Neuron (in vitro differentiated cells): ENCODE measurements around the gene ICA1.

ENCODE experiments used
- H2AFZ ChIP-seq: one replicate; pipeline ENCODE4 v1.6.1; 2013; ENCODE audit warnings: low read depth, mild to moderate bottlenecking, inconsistent platforms, low read length, moderate library complexity
- H3K27me3 ChIP-seq: one replicate; pipeline ENCODE4 v1.6.1; 2013; ENCODE audit warnings: low read length; ENCODE audit not compliant: insufficient read depth
- H3K36me3 ChIP-seq: one replicate; pipeline ENCODE4 v1.6.1; 2013; ENCODE audit warnings: low read length; ENCODE audit not compliant: insufficient read depth
- H3K4me1 ChIP-seq: one replicate; pipeline ENCODE4 v1.6.1; 2013; ENCODE audit warnings: low read length; ENCODE audit not compliant: insufficient read depth
- H3K4me3 ChIP-seq: 2 replicates; pipeline ENCODE4 v1.5.1; 2013; ENCODE audit warnings: mild to moderate bottlenecking, low read length, moderate library complexity
- H3K9me3 ChIP-seq: one replicate; pipeline ENCODE4 v1.6.1; 2013; ENCODE audit warnings: low read length

The ICA1 gene

DNA sequence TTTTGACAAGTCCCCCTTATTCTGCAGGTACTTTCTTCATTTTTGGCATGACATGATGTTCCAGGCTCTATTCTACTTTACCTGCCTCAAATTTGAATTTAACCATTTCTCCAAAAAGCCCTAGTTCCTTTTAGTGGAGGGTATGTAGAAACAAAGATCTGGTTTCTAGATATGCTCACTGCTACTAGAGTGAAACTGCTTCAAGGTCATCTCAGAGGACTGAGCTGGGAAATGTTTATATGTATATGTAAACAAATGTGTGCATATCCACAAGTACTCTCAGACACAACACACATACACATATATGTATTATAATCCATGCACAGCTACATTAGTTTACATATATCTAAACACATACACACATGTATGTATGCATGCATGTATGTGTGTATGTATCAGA is 69.1 kb downstream of the ICA1 start:
- Histone ChIP-seq H3K27me3 (no peaks in the 10 kb centered on the region), H3K36me3 (no peaks in the 10 kb centered on the region), H3K9me3 (no peaks in the 10 kb centered on the region), H3K4me3 (no peak overlapping the region), H2AFZ (no peak overlapping the region), H3K4me1 (peaks cover 12% of the 10 kb centered on the region)

DNA sequence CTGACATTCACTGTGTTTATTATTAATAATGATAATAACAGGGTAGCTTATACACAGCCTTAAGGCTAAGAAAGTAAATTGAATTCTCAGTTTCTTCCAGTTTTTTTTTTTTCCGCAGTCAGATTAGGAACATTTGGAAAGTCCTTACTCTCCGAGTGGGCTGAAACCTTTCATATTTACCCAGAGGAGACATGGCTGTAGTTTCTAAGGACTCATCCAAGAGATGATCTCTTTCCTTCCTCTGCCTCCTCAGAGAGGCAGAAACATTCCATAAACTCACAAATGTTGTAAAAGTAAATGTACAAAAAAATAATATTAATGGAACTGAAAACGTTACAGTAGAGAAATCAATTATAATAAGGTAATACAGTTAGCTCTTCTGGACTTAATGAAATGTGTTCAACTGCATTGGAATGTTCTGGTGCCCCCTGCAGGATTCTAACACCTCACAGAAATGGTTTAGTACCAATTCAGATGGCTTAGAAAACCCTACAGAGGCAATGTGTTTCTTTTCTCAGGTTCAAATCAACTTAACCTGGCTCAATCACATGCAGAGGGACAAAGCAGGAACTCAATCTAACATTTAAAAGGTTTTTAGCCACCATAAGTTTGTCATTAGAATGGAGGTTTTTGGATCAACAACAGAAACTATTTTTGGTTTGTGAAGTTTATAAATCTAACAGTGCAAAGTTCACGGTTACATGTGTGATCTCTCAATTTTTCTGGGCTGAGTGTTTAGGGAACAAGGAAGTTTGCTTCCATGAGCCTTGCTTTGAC is 71.7 kb downstream of the ICA1 start:
- peaks cover 12% of the 10 kb centered on the region for H3K4me1 ChIP-seq
- H3K36me3 ChIP-seq = no peaks in the 10 kb centered on the region
- H2AFZ ChIP-seq = no peak overlapping the region
- no peak overlapping the region for H3K4me3 ChIP-seq
- H3K9me3 ChIP-seq = no peaks in the 10 kb centered on the region
- no peaks in the 10 kb centered on the region for H3K27me3 ChIP-seq

DNA sequence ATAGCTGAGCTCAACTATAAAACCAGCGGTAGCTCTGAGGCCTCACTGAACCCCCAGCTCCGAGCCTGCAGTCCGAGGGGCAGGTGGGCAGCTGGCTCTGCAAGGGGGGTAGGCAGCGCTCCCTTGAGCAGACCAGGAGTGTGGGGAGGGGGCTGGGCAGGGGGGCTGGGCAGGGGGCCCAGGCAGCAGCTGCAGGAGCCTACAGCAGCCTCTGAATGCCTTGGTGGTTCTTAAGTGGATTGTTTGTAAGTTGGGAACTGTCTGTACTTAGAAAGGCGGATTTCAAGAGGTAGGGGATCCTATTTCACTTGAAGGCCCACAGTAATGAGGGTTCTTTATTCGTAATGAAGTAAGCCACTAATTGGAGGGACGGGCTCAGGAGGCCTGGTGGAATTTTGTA is 72.3 kb downstream of the ICA1 start:
- H3K9me3 ChIP-seq = no peaks in the 10 kb centered on the region
- no peak overlapping the region for H2AFZ ChIP-seq
- peaks cover 12% of the 10 kb centered on the region for H3K4me1 ChIP-seq
- H3K36me3 ChIP-seq = no peaks in the 10 kb centered on the region
- no peaks in the 10 kb centered on the region for H3K27me3 ChIP-seq
- H3K4me3 ChIP-seq = no peak overlapping the region

- H3K27me3 ChIP-seq = no peaks in the 10 kb centered on the region
- no peaks in the 10 kb centered on the region for H3K9me3 ChIP-seq
- no peak overlapping the region for H2AFZ ChIP-seq
- H3K4me1 ChIP-seq = peaks cover 12% of the 10 kb centered on the region
- no peak overlapping the region for H3K4me3 ChIP-seq
- no peaks in the 10 kb centered on the region for H3K36me3 ChIP-seq
Measured at GRCh38 chr7:8185926-8186683, 75.9 kb downstream of the ICA1 start.

DNA sequence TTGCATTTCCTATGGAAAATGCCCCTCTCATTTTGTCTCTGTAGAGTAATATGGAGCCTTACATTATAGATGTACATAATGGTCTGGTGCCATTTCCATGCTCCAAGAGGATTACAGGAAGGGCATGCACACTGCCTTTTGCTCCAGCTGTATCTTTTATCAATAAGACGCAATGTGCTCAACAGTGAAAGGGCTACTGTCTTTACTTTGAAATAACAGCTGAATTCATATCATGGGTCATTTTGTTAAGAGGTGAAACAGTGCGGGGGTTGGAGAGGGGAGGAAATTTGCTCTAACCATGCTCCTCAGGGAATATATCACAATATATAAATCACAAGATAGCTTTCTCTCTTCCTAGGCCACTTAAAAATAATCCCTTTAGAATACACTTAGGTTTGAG is 77.7 kb downstream of the ICA1 start:
- H3K4me1 ChIP-seq = peaks cover 2% of the 10 kb centered on the region
- H3K4me3 ChIP-seq = no peak overlapping the region
- H3K27me3 ChIP-seq = no peaks in the 10 kb centered on the region
- H2AFZ ChIP-seq = no peak overlapping the region
- no peaks in the 10 kb centered on the region for H3K9me3 ChIP-seq
- no peaks in the 10 kb centered on the region for H3K36me3 ChIP-seq

DNA sequence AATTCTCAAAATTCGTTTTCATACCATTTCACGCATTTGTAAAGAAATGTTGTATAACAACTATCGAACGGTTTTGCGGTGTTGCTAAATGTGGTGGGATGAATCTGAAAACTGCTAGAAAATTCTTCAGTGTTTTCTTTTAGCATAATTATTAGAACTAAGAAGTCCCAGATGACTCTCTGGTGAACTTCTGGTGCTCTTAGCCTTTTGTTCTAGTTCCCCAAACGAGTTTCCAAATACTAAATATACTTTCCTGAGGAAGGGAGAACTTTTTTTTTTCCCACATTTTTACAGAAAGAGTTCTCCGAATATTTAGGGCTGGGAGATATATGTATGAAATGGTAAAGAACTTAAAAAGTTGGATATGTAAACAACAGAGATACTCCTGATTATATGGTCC is 82.5 kb downstream of the ICA1 start:
- Histone ChIP-seq H3K4me1 (no peaks in the 10 kb centered on the region), H3K27me3 (no peaks in the 10 kb centered on the region), H2AFZ (no peak overlapping the region), H3K9me3 (no peaks in the 10 kb centered on the region), H3K36me3 (no peaks in the 10 kb centered on the region), H3K4me3 (no peak overlapping the region)

GRCh38 chr7:8178353-8178752 is 83.6 kb downstream of the ICA1 start:
- Histone ChIP-seq H3K27me3 (no peaks in the 10 kb centered on the region), H2AFZ (no peak overlapping the region), H3K4me3 (no peak overlapping the region), H3K36me3 (no peaks in the 10 kb centered on the region), H3K9me3 (no peaks in the 10 kb centered on the region), H3K4me1 (no peaks in the 10 kb centered on the region)

DNA sequence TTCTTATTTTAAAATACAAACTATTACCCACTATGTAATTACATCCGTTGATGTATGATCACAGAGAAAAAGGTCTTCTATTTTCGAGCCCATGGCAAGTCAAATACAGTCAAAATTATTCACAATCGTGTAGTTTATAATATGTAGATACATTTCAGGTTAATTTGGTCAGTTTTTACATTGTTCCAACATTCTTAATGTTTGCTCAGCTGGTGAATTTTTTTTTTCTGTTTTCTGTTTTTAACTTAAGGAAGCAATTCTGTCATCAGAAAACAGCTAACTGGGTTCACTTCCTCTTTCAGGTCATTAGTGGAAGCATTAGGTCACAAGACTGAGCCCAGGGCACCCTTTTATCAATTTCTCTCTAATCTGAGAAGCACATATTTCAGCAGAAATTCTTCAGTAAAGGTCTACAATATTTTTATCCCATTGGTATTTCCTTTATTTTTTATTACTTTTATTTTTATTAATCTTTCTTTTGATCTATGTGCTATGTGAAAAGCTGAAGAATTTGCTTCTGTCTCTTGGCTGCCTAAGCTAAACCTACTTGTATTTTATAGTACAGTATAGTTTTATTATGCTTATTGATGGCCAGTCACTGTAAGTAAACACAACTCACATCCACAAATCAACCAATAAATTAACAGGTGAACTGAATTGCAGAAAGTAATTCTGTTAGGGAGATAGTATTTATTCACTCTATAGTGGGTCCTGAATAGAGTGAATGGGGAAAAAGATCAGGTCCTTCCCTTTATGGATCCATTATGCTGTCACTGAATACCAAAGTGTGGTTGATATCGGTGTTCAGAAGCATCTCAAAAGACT is 84.6 kb downstream of the ICA1 start:
- H3K9me3 ChIP-seq = no peaks in the 10 kb centered on the region
- H3K4me3 ChIP-seq = no peak overlapping the region
- no peaks in the 10 kb centered on the region for H3K27me3 ChIP-seq
- H3K4me1 ChIP-seq = no peaks in the 10 kb centered on the region
- H2AFZ ChIP-seq = no peak overlapping the region
- H3K36me3 ChIP-seq = no peaks in the 10 kb centered on the region

DNA sequence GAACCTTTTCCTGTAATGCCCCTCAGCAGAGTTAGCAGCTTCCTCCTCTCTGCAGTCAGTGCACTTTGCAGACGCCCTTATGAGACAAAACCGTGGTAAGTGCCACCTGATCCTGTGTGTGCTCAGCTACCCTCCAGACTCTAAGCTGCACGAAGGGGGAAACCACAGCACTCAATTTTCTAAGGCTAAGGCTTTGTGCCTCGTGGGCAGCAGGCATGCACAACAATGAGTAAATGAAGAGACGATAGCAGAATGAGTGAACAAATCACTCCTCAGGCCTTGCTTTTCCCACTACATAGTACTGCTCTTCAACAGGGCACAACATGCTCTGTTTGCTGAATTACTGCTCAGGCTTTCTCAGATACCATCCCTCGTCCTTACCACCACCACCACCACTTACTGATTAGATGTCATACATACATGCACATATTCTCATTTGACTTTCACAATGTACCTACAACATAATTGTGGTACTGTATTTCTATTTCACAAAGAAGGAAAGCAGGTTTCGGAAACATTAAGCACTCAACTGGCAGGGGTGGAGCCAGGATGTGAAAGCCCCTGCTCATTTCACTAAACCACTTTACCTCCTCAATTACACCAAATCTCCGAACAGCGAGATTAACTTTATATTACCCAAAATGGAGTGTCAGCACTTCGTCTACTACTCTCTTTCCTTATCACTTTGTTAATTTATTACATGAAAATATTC is 85.4 kb downstream of the ICA1 start:
- Histone ChIP-seq H3K4me3 (no peak overlapping the region), H3K36me3 (no peaks in the 10 kb centered on the region), H3K4me1 (no peaks in the 10 kb centered on the region), H3K9me3 (no peaks in the 10 kb centered on the region), H2AFZ (no peak overlapping the region), H3K27me3 (no peaks in the 10 kb centered on the region)

- Histone ChIP-seq H3K4me1 (no peaks in the 10 kb centered on the region), H3K36me3 (no peaks in the 10 kb centered on the region), H3K9me3 (no peaks in the 10 kb centered on the region), H3K4me3 (no peak overlapping the region), H3K27me3 (no peaks in the 10 kb centered on the region), H2AFZ (no peak overlapping the region)
Measured at GRCh38 chr7:8175929-8176369, 86.0 kb downstream of the ICA1 start.

GRCh38 chr7:8172372-8173354 is 89.3 kb downstream of the ICA1 start:
- H3K4me3 ChIP-seq = no peak overlapping the region
- H3K4me1 ChIP-seq = no peaks in the 10 kb centered on the region
- no peaks in the 10 kb centered on the region for H3K36me3 ChIP-seq
- H3K9me3 ChIP-seq = no peaks in the 10 kb centered on the region
- no peaks in the 10 kb centered on the region for H3K27me3 ChIP-seq
- H2AFZ ChIP-seq = no peak overlapping the region

- Histone ChIP-seq H3K36me3 (no peaks in the 10 kb centered on the region), H3K9me3 (peaks cover 2% of the 10 kb centered on the region), H3K4me3 (no peak overlapping the region), H3K27me3 (no peaks in the 10 kb centered on the region), H3K4me1 (no peaks in the 10 kb centered on the region), H2AFZ (no peak overlapping the region)
Measured at GRCh38 chr7:8169171-8169570, 92.8 kb downstream of the ICA1 start.
